ENCODE data around the gene RASGRF2.

DNA sequence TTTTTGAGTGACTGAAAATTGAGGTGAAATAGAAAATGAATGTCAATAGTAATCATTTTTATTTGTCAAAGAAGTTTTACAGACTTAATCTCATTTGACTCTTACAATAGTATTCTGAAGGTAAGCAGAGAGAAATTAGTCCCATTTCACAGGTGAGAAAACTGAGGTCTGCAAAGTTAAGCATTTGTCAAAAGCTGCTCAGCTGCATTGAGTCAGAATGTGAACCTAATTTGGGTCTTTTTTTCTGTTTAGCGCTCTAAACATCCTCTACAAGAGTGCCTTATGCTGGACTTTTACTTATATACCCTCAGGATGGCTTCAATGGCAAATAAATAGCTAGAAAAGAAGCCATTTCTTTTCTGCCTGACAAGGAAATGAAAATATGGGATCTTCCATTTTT, 135.7 kb downstream of the RASGRF2 start:
- TF ChIP-seq REST (IDR thresholded peaks at IDR 0.05; ENCODE audit: insufficient replicate concordance, low read depth) = no peak
- no peak for TF ChIP-seq POLR2AphosphoS5 (IDR thresholded peaks at IDR 0.05; ENCODE audit: low read depth)
- TF ChIP-seq CTCF (IDR thresholded peaks at IDR 0.05; ENCODE audit: insufficient read depth, low read length) = no peak
